PC-3 (cell line): ENCODE measurements around the gene FOXD1. TPM values are rescaled to one million over a fixed set of nuclear protein-coding genes. Genes with fewer than 3 reads are reported as not detected.
A peak's percentile ranks its signal among the peaks of the same experiment; 100 is the strongest.

Experiments used
- ATAC-seq: fragments of 200-7000 bp; cut with Tn5 transposase; 2 replicates; pipeline ENCODE4 v1.9.1; 2020; ENCODE audit warnings: mild to moderate bottlenecking, moderate library complexity
- BruUV-seq: library from RNA; stranded (reverse); fragments of 400-500 nt; replicated peaks from 2 replicates; lab custom pipeline; 2021; lab: Mats Ljungman, UMichigan
- CTCF ChIA-PET: fragments of 300-600 bp; sonication (Branson Sonifier 250); formaldehyde crosslinking; loops from one replicate; lab custom pipeline; 2022; ENCODE audit warnings: antibody characterized with exemption; lab: Charles Lee
- POLR2A ChIA-PET: fragments of 300-600 bp; sonication (Branson Sonifier 250); formaldehyde crosslinking; loops from one replicate; lab custom pipeline; 2022; ENCODE audit warnings: antibody characterized with exemption; ENCODE audit not compliant: unreplicated experiment; lab: Charles Lee
- DNase-seq: peaks from one replicate; pipeline ENCODE4 v3.0.0-alpha.2; 2015
- H2AFZ ChIP-seq: fragments of 300-600 bp; sonication (generic); 2 replicates; pipeline ENCODE4 v1.6.0; 2016; ENCODE audit warnings: antibody characterized with exemption, low read length
- H3F3A ChIP-seq: fragments of 300-600 bp; sonication (generic); one replicate; pipeline ENCODE4 v1.6.0; 2017; ENCODE audit warnings: antibody characterized with exemption, low read length, control low read depth, mild to moderate bottlenecking; ENCODE audit not compliant: unreplicated experiment
- H3K27ac ChIP-seq: fragments of 300-600 bp; sonication (generic); 2 replicates; pipeline ENCODE4 v1.5.1; 2016; ENCODE audit warnings: mild to moderate bottlenecking, low read length
- H3K27me3 ChIP-seq: fragments of 300-600 bp; sonication (generic); 2 replicates; pipeline ENCODE4 v1.6.1; 2016; ENCODE audit warnings: low read length, mixed read lengths
- H3K36me3 ChIP-seq: fragments of 300-600 bp; sonication (generic); 2 replicates; pipeline ENCODE4 v1.6.1; 2016; ENCODE audit warnings: low read depth, mixed run types, low read length, mixed read lengths
- H3K4me1 ChIP-seq: fragments of 300-600 bp; sonication (generic); 2 replicates; pipeline ENCODE4 v1.5.1; 2016; ENCODE audit warnings: low read length; ENCODE audit not compliant: insufficient read depth
- H3K4me2 ChIP-seq: fragments of 300-600 bp; sonication (generic); 2 replicates; pipeline ENCODE4 v1.6.0; 2016; ENCODE audit warnings: low read length
- H3K4me3 ChIP-seq: fragments of 300-600 bp; sonication (generic); 2 replicates; pipeline ENCODE4 v1.5.1; 2016; ENCODE audit warnings: mild to moderate bottlenecking, low read length, mixed read lengths
- H3K79me2 ChIP-seq: fragments of 300-600 bp; sonication (generic); 2 replicates; pipeline ENCODE4 v1.6.1; 2017; ENCODE audit warnings: low read length, mixed read lengths
- H3K9ac ChIP-seq: fragments of 300-600 bp; sonication (generic); 2 replicates; pipeline ENCODE4 v1.6.0; 2016; ENCODE audit warnings: mild to moderate bottlenecking, low read length
- H3K9me2 ChIP-seq: fragments of 300-600 bp; sonication (generic); replicated peaks from 2 replicates; pipeline ENCODE4 v1.6.1; 2016; ENCODE audit warnings: mixed run types, low read length, mixed read lengths
- H3K9me3 ChIP-seq: fragments of 300-600 bp; sonication (generic); 2 replicates; pipeline ENCODE4 v1.6.1; 2016; ENCODE audit warnings: low read length, mixed read lengths
- H4K20me1 ChIP-seq: fragments of 300-600 bp; sonication (generic); 2 replicates; pipeline ENCODE4 v1.6.1; 2016; ENCODE audit warnings: low read length, mixed read lengths
- CTCF ChIP-seq: fragments of 300-600 bp; sonication (generic); conservative IDR thresholded peaks from 2 replicates; pipeline ENCODE4 v1.5.1; 2017; ENCODE audit warnings: antibody characterized with exemption, low read depth, mild to moderate bottlenecking, low read length
- EZH2 ChIP-seq: fragments of 300-600 bp; sonication (generic); IDR thresholded peaks from one replicate; pipeline ENCODE4 v1.6.1; 2017; ENCODE audit warnings: antibody characterized with exemption, mild to moderate bottlenecking, low read length; ENCODE audit not compliant: unreplicated experiment
- EZH2phosphoT487 ChIP-seq: fragments of 300-600 bp; sonication (generic); IDR thresholded peaks from 2 replicates; pipeline ENCODE4 v1.6.1; 2018; ENCODE audit warnings: mild to moderate bottlenecking, antibody characterized with exemption, low read length, borderline replicate concordance
- intact Hi-C: fragments of 100-400 bp; cut with micrococcal nuclease; formaldehyde crosslinking; loops from 2 replicates; pipeline ENCODE4 v1.9.0; 2023
- total RNA-seq: library from RNA; depleted of rRNA; stranded (reverse); fragments of >200 nt; gene quantifications from 2 replicates; pipeline ENCODE4 v1.2.3, GENCODE V29; 2014

FOXD1 gene
- total RNA-seq, 1 experiment from 2014 or later, result 10.3 TPM

GRCh38 chr5:73419465-73420390 lies 28.8 kb downstream of the FOXD1 start:
- Histone ChIP-seq H3K9me3 (no peaks in the 10 kb centered on the region), H3F3A (no peaks in the 10 kb centered on the region), H3K79me2 (no peaks in the 10 kb centered on the region), H3K27ac (no peak overlapping the region), H3K4me2 (peak overlapping the region; percentile 87), H4K20me1 (no peaks in the 10 kb centered on the region), H3K4me3 (peak overlapping the region; percentile 66), H3K9me2 (no peaks in the 10 kb centered on the region), H3K36me3 (no peaks in the 10 kb centered on the region), H2AFZ (peak overlapping the region; percentile 89), H3K9ac (peak overlapping the region; percentile 33), H3K27me3 (0 out of 2 replicates have a peak, but pooled peaks cover 5% of the 10 kb centered on the region), H3K4me1 (peaks cover 6% of the 10 kb centered on the region; the same call in 1 of the 2 replicates)
- DNase-seq (no peak), ATAC-seq (peak; percentile 64)
- BruUV-seq, result no TSS peak
- intact Hi-C loops, result loop anchor here (5.0 kb wide), 1 partner anchor 47 kb away; no protein-coding TSS in a partner anchor
- POLR2A ChIA-PET, result no interaction called here
- TF ChIP-seq EZH2phosphoT487 (no peak), CTCF (no peak), EZH2 (no peak)
- CTCF ChIA-PET, result no interaction called here

GRCh38 chr5:73419117-73419464 lies 29.5 kb downstream of the FOXD1 start:
- H3K9me3 ChIP-seq, result no peaks in the 10 kb centered on the region
- H3K27me3 ChIP-seq, result 0 out of 2 replicates have a peak, but pooled peaks cover 5% of the 10 kb centered on the region
- CTCF ChIA-PET, result no interaction called here
- H3K9ac ChIP-seq, result peak overlapping the region; percentile 33
- no peaks in the 10 kb centered on the region for H3F3A ChIP-seq
- ATAC-seq, result no peak
- H3K4me1 ChIP-seq, result peaks cover 6% of the 10 kb centered on the region; the same call in 1 of the 2 replicates
- no peaks in the 10 kb centered on the region for H3K9me2 ChIP-seq
- BruUV-seq, result no TSS peak
- H3K36me3 ChIP-seq, result no peaks in the 10 kb centered on the region
- intact Hi-C loops, result loop anchor here (5.0 kb wide), 1 partner anchor 47 kb away; no protein-coding TSS in a partner anchor
- H3K27ac ChIP-seq, result no peak overlapping the region
- no peak for DNase-seq
- H3K4me3 ChIP-seq, result peak overlapping the region; percentile 66
- no peak for TF ChIP-seq EZH2phosphoT487
- H2AFZ ChIP-seq, result peak overlapping the region; percentile 89
- no peaks in the 10 kb centered on the region for H4K20me1 ChIP-seq
- peak overlapping the region; percentile 87 for H3K4me2 ChIP-seq
- no peaks in the 10 kb centered on the region for H3K79me2 ChIP-seq
- POLR2A ChIA-PET, result no interaction called here

- BruUV-seq, result no TSS peak
- POLR2A ChIA-PET, result no interaction called here
- H3K4me1 ChIP-seq, result peaks cover 6% of the 10 kb centered on the region; the same call in 1 of the 2 replicates
- DNase-seq, result no peak
- no peak overlapping the region for H3K4me2 ChIP-seq
- no peaks in the 10 kb centered on the region for H4K20me1 ChIP-seq
- CTCF ChIA-PET, result no interaction called here
- H3K27me3 ChIP-seq, result 0 out of 2 replicates have a peak, but pooled peaks cover 5% of the 10 kb centered on the region
- no peak overlapping the region for H3K4me3 ChIP-seq
- TF ChIP-seq EZH2phosphoT487 (no peak), CTCF (no peak), EZH2 (no peak)
- H3K9me3 ChIP-seq, result no peaks in the 10 kb centered on the region
- no peaks in the 10 kb centered on the region for H3K79me2 ChIP-seq
- no peak overlapping the region for H3K27ac ChIP-seq
- H3K9ac ChIP-seq, result no peak overlapping the region
- no peaks in the 10 kb centered on the region for H3K9me2 ChIP-seq
- intact Hi-C loops, result loop anchor here (5.0 kb wide), 1 partner anchor 46 kb away; no protein-coding TSS in a partner anchor
- no peak for ATAC-seq
- H3K36me3 ChIP-seq, result no peaks in the 10 kb centered on the region
- no peaks in the 10 kb centered on the region for H3F3A ChIP-seq
- no peak overlapping the region for H2AFZ ChIP-seq
Observed at GRCh38 chr5:73418244-73418691, 30.3 kb downstream of the FOXD1 start.
